ENCODE measurements around the gene ARHGEF4.

DNA sequence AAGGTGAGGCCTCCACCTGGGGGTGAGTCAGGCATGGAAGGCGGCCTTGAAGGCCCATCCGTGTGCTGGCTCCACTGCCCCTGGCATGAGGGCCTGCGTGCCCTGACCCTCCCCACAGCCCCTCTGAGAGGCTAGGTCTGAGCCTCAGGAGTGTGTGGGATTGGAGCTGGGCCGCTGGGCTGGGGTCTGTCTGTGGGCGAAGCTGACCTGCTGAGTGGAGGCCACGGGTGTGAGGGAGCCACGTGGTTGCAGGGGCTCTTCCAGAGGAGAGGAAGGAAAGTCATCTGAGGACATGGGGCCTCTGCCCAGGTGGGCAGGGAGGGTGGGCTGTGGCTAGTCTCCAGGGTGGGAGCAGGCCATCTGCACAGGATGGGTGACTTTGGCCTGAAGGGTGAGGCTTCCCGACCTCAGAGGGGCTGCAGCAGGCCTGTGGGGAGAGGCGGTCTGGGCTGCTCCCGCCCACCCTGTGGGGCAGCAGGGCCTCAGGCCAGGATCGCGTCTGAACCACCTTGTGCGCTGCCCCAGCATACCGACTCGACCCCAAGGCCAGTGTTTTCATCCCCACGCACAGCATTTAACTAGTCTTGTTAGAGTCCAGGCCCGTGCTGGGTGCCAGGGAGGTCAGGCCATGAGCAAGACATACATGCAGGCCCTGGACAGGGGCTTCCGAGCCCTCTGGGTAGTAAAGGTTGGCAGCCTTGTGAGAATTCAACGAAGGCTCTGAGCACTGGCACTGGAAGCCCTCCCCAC lies 11.2 kb downstream of the ARHGEF4 start:
- TF ChIP-seq POLR2AphosphoS5 (IDR thresholded peaks at IDR 0.05; ENCODE audit: low read depth, low read length) (no peak), TCF7L2 (IDR thresholded peaks at IDR 0.05; ENCODE audit: low read depth, low read length) (no peak)
- TF ChIP-seq, protein P1, sequence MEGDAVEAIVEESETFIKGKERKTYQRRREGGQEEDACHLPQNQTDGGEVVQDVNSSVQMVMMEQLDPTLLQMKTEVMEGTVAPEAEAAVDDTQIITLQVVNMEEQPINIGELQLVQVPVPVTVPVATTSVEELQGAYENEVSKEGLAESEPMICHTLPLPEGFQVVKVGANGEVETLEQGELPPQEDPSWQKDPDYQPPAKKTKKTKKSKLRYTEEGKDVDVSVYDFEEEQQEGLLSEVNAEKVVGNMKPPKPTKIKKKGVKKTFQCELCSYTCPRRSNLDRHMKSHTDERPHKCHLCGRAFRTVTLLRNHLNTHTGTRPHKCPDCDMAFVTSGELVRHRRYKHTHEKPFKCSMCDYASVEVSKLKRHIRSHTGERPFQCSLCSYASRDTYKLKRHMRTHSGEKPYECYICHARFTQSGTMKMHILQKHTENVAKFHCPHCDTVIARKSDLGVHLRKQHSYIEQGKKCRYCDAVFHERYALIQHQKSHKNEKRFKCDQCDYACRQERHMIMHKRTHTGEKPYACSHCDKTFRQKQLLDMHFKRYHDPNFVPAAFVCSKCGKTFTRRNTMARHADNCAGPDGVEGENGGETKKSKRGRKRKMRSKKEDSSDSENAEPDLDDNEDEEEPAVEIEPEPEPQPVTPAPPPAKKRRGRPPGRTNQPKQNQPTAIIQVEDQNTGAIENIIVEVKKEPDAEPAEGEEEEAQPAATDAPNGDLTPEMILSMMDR (IDR thresholded peaks at IDR 0.05) = no peak
- TF ChIP-seq, protein P2, sequence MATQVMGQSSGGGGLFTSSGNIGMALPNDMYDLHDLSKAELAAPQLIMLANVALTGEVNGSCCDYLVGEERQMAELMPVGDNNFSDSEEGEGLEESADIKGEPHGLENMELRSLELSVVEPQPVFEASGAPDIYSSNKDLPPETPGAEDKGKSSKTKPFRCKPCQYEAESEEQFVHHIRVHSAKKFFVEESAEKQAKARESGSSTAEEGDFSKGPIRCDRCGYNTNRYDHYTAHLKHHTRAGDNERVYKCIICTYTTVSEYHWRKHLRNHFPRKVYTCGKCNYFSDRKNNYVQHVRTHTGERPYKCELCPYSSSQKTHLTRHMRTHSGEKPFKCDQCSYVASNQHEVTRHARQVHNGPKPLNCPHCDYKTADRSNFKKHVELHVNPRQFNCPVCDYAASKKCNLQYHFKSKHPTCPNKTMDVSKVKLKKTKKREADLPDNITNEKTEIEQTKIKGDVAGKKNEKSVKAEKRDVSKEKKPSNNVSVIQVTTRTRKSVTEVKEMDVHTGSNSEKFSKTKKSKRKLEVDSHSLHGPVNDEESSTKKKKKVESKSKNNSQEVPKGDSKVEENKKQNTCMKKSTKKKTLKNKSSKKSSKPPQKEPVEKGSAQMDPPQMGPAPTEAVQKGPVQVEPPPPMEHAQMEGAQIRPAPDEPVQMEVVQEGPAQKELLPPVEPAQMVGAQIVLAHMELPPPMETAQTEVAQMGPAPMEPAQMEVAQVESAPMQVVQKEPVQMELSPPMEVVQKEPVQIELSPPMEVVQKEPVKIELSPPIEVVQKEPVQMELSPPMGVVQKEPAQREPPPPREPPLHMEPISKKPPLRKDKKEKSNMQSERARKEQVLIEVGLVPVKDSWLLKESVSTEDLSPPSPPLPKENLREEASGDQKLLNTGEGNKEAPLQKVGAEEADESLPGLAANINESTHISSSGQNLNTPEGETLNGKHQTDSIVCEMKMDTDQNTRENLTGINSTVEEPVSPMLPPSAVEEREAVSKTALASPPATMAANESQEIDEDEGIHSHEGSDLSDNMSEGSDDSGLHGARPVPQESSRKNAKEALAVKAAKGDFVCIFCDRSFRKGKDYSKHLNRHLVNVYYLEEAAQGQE (IDR thresholded peaks at IDR 0.05; ENCODE audit: insufficient read depth in 1 of 2, low read depth in 2 of 2, low read length in 1 of 2) = no peak
